ENCODE data around the gene ATP8B1. TPM values are rescaled to one million over a fixed set of nuclear protein-coding genes. Genes with fewer than 3 reads are reported as not detected.

ATP8B1 gene
- total RNA-seq, 2 donors from 2014 or later = 248 to 387 TPM

DNA sequence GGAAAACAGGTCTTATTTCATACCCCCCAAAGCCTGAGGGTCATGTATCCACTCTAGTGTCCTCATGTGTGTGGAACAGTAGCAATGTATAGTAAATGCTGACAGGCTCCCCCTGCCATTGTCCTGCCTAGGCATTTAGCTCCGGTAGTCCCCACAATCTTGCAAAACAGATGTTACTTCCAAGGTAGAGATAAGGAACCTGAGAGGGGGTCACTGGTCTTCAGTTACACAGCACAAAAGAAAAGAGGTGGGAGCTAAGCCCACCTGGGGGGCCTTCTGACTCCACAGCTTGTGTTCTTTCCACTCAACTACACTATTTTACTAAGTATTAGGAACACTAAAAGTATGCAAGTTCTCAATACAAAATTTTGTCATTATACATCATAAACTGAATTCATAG, 199.2 kb downstream of the ATP8B1 start:
- intact Hi-C loops (cut with DNase I, micrococcal nuclease) = no loop called here
- ATAC-seq (no peak), DNase-seq (no peak)

Other genes starting within 250 kb of the ATP8B1 start
- 10 to 100 TPM; 16.4 to 18.4 TPM for gene FECH, start 216.6 kb downstream of the ATP8B1 start, total RNA-seq
- gene NARS1, start 181.5 kb downstream of the ATP8B1 start, total RNA-seq = 100 to 1,000 TPM; 146 to 164 TPM
- 100 to 1,000 TPM; 176 to 332 TPM for gene NEDD4L, start 240.9 kb upstream of the ATP8B1 start, total RNA-seq